ENCODE data around the gene SPATA9.

DNA sequence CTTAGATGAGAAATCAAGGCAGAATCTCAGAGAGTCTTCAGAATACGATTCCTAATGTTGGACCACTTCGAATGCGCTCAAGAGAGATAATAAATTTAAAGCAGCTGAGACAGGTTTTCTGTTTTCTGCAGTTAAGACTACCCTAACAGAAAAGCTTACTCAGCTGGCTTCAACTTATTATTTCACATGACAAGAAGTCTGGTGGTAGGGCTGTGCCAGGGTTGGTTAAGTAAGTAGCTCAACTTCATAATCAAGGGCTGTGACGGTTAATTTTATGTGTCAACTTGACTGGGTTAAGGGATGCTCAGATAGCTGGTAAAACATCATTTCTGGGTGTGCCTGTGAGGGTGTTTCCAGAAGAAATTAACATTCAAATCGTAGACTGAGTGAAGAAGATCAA, 59.1 kb downstream of the SPATA9 start:
- TF ChIP-seq FEZF1 (tag by site-specific recombination; IDR thresholded peaks at IDR 0.05) (no peak), ZBTB7A (tag by site-specific recombination; IDR thresholded peaks at IDR 0.05; ENCODE audit: low read depth) (no peak), ZNF146 (tag by site-specific recombination; IDR thresholded peaks at IDR 0.05) (no peak), ZNF785 (tag by site-specific recombination; IDR thresholded peaks at IDR 0.05) (no peak), TRIM28 (IDR thresholded peaks at IDR 0.05; ENCODE audit: borderline replicate concordance, low read length) (no peak), ZNF335 (tag by site-specific recombination; conservative IDR thresholded peaks at IDR 0.05) (no peak), ZBTB48 (tag by site-specific recombination; IDR thresholded peaks at IDR 0.05) (no peak), ZNF670 (tag by site-specific recombination; IDR thresholded peaks at IDR 0.05; ENCODE audit: low read depth) (no peak), ZNF138 (tag by site-specific recombination; IDR thresholded peaks at IDR 0.05; ENCODE audit: borderline replicate concordance) (no peak), REST (tag by site-specific recombination; IDR thresholded peaks at IDR 0.05) (no peak)
- TF ChIP-seq, protein P1, sequence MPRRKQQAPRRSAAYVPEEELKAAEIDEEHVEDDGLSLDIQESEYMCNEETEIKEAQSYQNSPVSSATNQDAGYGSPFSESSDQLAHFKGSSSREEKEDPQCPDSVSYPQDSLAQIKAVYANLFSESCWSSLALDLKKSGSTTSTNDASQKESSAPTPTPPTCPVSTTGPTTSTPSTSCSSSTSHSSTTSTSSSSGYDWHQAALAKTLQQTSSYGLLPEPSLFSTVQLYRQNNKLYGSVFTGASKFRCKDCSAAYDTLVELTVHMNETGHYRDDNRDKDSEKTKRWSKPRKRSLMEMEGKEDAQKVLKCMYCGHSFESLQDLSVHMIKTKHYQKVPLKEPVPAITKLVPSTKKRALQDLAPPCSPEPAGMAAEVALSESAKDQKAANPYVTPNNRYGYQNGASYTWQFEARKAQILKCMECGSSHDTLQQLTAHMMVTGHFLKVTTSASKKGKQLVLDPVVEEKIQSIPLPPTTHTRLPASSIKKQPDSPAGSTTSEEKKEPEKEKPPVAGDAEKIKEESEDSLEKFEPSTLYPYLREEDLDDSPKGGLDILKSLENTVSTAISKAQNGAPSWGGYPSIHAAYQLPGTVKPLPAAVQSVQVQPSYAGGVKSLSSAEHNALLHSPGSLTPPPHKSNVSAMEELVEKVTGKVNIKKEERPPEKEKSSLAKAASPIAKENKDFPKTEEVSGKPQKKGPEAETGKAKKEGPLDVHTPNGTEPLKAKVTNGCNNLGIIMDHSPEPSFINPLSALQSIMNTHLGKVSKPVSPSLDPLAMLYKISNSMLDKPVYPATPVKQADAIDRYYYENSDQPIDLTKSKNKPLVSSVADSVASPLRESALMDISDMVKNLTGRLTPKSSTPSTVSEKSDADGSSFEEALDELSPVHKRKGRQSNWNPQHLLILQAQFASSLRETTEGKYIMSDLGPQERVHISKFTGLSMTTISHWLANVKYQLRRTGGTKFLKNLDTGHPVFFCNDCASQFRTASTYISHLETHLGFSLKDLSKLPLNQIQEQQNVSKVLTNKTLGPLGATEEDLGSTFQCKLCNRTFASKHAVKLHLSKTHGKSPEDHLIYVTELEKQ (tag by site-specific recombination; IDR thresholded peaks at IDR 0.05; ENCODE audit: borderline replicate concordance) = no peak
- TF ChIP-seq, protein P2, sequence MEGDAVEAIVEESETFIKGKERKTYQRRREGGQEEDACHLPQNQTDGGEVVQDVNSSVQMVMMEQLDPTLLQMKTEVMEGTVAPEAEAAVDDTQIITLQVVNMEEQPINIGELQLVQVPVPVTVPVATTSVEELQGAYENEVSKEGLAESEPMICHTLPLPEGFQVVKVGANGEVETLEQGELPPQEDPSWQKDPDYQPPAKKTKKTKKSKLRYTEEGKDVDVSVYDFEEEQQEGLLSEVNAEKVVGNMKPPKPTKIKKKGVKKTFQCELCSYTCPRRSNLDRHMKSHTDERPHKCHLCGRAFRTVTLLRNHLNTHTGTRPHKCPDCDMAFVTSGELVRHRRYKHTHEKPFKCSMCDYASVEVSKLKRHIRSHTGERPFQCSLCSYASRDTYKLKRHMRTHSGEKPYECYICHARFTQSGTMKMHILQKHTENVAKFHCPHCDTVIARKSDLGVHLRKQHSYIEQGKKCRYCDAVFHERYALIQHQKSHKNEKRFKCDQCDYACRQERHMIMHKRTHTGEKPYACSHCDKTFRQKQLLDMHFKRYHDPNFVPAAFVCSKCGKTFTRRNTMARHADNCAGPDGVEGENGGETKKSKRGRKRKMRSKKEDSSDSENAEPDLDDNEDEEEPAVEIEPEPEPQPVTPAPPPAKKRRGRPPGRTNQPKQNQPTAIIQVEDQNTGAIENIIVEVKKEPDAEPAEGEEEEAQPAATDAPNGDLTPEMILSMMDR (tag by site-specific recombination; IDR thresholded peaks at IDR 0.05) = no peak
- TF ChIP-seq, protein P3, sequence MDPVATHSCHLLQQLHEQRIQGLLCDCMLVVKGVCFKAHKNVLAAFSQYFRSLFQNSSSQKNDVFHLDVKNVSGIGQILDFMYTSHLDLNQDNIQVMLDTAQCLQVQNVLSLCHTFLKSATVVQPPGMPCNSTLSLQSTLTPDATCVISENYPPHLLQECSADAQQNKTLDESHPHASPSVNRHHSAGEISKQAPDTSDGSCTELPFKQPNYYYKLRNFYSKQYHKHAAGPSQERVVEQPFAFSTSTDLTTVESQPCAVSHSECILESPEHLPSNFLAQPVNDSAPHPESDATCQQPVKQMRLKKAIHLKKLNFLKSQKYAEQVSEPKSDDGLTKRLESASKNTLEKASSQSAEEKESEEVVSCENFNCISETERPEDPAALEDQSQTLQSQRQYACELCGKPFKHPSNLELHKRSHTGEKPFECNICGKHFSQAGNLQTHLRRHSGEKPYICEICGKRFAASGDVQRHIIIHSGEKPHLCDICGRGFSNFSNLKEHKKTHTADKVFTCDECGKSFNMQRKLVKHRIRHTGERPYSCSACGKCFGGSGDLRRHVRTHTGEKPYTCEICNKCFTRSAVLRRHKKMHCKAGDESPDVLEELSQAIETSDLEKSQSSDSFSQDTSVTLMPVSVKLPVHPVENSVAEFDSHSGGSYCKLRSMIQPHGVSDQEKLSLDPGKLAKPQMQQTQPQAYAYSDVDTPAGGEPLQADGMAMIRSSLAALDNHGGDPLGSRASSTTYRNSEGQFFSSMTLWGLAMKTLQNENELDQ (tag by site-specific recombination; IDR thresholded peaks at IDR 0.05; ENCODE audit: low read depth) = no peak
